G401 (cell line): Measurements from ENCODE around the gene ZBTB8OS. TPM values are rescaled to one million over a fixed set of nuclear protein-coding genes. Genes with fewer than 3 reads are reported as not detected.

ENCODE experiments used
- DNase-seq: peaks from one replicate; pipeline ENCODE4 v3.0.0-alpha.2; 2015; ENCODE audit warnings: low spot score
- in situ Hi-C: cut with HindIII; loops from 2 replicates; pipeline ENCODE4 v1.10.0; 2016; ENCODE audit warnings: low sequenced_read_pairs, mixed read lengths
- total RNA-seq: library from RNA; depleted of rRNA; stranded (reverse); fragments of >200 nt; shearing (Covaris generic); gene quantifications from 2 replicates; pipeline ENCODE4 v1.2.3, GENCODE V29; 2014; rRNA removed

Gene ZBTB8OS
- total RNA-seq, 1 experiment from 2014 or later, result 101 TPM

GRCh38 chr1:32619701-32620485 lies 30.5 kb downstream of the ZBTB8OS start:
- DNase-seq, result peak; percentile 19

DNA sequence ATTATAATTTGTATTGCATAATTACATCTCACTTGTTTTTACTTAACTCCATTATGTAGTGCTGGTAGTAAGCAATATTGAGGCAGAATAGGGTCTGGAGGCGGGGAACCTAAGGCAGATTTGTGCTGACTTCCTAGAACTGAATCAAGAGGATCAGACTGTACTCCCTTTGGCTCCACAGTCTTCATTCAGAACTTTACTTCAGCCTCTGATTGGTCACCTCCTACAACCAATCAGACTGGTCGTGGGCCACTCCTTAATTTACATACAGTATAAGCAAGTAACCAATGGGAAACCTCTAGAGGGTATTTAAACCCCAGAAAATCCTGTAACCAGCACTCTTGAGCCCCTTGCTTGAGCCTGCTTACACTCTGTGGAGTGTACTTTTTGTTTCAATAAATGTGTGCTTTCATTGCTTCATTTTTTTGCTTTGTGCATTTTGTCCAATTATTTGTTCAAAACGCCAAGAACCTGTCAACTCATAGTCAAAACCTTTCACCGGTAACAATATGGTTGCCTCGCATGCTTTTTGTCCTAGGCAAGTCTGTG lies 31.6 kb downstream of the ZBTB8OS start:
- in situ Hi-C loops, result no loop called here
- peak; percentile 16 for DNase-seq

More at GRCh38 chr1:32619701-32620485, 30.5 kb downstream of the ZBTB8OS start:
- in situ Hi-C loops, result no loop called here

DNA sequence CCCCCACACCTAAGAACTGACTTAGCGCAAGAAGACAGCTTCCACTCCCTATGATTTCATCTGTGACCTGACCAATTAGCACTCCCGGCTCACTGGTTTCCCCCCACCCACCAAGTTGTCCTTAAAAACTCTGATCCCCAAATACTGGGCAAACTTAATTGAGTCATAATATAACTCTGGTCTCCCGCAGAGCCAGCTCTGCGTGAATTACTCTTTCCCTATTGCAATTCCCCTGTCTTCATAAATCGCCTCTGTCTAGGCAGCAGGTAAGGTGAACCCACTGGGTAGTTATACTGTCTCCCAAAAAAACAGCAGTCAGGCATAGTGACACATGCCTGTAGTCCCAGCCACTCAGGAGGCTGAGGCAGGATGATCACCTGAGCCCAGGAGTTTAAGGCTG lies 36.9 kb downstream of the ZBTB8OS start:
- DNase-seq, result no peak
- in situ Hi-C loops, result no loop called here

GRCh38 chr1:32612189-32612881 lies 38.0 kb downstream of the ZBTB8OS start:
- DNase-seq, result peak; percentile 81
- in situ Hi-C loops, result no loop called here

- no peak for DNase-seq
Observed at GRCh38 chr1:32611859-32612188, 38.5 kb downstream of the ZBTB8OS start.

DNA sequence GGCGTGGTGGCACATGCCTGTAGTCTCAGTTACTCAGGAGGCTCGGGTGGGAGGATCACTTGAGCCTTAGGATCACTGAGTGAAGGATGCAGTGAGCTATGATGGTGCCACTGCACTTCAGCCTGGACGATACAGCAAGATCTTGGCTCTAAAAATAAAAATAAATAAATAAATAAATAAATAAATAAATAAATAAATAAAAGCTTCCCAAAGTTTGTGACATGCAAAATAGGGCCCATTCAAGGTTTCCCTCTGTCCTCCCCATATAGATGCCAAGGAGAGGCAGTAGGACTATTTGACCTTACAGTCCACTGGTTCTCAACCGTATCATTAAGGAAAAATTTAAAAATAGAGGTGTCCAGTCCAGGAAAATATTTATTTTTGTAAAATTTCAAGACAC lies 41.2 kb downstream of the ZBTB8OS start:
- in situ Hi-C loops, result no loop called here
- DNase-seq, result no peak

More at GRCh38 chr1:32611859-32612188, 38.5 kb downstream of the ZBTB8OS start:
- in situ Hi-C loops, result no loop called here

DNA sequence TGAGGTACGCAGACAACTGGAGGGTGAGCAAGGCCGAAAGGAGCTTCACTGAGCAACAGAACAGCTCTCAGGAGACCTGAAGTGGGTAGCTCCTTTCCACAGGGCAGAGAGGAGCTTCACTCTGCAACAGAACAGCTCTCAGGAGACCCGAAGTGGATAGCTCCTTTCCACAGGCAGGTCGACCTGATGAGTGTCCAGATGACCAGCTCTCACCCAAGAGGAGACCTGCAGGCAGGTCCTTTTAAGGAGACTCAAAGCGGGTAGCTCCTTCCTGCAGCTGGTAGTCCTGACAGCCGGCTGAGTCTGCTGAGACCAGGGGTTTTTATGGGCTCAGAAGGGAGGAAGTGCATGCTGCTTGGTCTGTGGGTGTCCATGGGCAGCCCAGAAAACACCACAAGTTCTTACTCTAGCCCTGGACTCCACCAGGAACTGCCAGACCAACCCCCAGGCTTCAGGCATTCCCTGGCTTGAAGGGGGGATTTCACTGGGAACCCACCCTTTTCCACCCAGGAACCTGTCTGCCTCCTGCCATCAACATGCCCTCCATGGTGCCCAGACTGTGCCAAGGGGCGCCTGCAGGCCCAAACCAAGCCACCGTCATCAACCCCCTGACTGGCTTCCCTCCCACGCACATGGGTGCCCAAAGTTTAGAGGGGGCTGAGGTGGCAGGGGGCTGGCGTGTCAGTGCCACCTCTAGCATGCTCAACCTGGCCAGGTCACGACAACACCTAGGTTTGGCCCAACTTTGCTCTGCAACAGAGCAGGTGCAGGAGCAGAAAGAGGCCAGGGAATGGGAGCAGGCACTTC lies 43.6 kb downstream of the ZBTB8OS start:
- no peak for DNase-seq
- in situ Hi-C loops, result no loop called here

DNA sequence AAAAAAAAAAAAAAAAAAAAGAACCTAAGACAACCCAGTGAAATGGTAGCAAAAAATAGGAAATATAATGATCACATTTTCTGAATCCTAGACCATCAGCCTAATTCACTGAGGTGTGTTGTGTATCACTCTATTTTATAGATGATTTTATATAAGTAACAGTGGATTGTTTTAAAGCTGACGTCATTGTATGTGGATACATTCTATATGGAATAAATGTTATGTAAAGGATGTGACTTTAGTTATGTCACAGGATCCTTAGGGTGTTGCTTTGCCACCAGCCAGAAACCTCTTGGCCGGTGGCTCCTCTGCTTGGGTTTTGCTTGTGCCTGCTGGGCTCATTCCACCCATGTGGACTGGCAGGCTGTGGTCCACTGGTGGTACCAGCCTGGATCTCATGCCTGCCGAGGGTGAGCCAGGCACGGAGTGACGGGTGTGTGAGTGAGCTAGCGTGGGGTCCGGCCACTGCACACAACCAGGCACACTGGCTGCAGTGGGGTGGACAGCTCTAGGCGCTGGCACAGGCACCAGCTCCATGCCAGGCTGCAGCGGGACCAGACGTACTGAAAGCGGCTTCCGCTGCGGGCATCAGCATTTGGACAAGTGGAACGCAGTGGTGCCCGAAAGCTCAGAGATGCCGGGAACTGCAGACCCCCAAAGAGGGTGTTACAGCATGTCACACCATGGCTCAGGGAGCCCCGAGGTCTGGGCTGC lies 44.5 kb downstream of the ZBTB8OS start:
- DNase-seq, result no peak
- in situ Hi-C loops, result no loop called here

DNA sequence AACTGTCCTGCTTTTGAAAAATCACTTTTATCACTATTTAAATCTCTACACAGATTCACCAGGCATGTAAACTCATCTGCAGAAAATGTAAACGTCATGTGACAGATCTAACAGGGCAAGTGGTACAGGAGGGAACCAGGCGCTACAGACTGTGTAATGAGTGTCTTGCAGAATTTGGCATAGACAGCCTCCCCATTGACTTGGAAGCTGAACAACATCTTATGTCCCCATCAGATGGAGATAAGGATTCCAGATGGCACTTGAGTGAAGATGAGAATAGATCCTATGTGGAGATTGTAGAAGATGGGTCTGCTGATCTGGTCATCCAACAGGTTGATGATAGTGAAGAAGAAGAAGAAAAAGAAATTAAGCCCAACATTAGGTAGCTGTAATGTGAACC lies 50.3 kb downstream of the ZBTB8OS start:
- DNase-seq, result peak; percentile 8
- in situ Hi-C loops, result no loop called here

DNA sequence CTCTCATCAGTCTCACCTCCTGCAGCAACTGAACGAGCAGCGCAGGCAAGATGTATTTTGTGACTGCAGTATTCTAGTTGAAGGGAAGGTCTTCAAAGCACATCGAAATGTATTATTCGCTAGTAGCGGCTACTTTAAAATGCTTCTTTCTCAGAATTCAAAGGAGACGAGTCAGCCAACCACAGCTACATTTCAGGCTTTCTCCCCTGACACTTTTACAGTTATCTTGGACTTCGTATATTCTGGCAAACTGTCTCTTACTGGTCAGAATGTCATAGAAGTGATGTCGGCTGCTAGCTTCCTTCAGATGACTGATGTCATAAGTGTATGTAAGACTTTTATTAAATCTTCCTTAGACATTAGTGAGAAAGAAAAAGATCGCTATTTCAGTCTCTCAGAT lies 57.4 kb downstream of the ZBTB8OS start:
- in situ Hi-C loops, result no loop called here
- DNase-seq, result no peak

GRCh38 chr1:32580348-32581017 lies 69.9 kb downstream of the ZBTB8OS start:
- in situ Hi-C loops, result no loop called here
- DNase-seq, result no peak

Other genes with a start within 250 kb of the ZBTB8OS start
- 0.25 and 0.58 TPM in 2 replicates for gene ZBTB8B, start 185.5 kb downstream of the ZBTB8OS start, total RNA-seq
- 7.7 and 12.0 TPM in 2 replicates for gene ZBTB8A, start 111.1 kb downstream of the ZBTB8OS start, total RNA-seq
- 211 and 289 TPM in 2 replicates for gene RBBP4, start 658 bp upstream of the ZBTB8OS start, total RNA-seq
- gene SYNC, start 52.2 kb upstream of the ZBTB8OS start, total RNA-seq, result 6.5 and 7.9 TPM in 2 replicates
- 121 and 140 TPM in 2 replicates for gene YARS1, start 166.8 kb upstream of the ZBTB8OS start, total RNA-seq
- 27.6 and 48.3 TPM in 2 replicates for gene S100PBP, start 167.1 kb upstream of the ZBTB8OS start, total RNA-seq
- gene FNDC5, start 220.4 kb upstream of the ZBTB8OS start, total RNA-seq, result 39.4 and 56.4 TPM in 2 replicates
- gene HPCA, start 235.9 kb upstream of the ZBTB8OS start, total RNA-seq, result not detected in 2 replicates